Measurements from ENCODE around the gene C16orf74.

DNA sequence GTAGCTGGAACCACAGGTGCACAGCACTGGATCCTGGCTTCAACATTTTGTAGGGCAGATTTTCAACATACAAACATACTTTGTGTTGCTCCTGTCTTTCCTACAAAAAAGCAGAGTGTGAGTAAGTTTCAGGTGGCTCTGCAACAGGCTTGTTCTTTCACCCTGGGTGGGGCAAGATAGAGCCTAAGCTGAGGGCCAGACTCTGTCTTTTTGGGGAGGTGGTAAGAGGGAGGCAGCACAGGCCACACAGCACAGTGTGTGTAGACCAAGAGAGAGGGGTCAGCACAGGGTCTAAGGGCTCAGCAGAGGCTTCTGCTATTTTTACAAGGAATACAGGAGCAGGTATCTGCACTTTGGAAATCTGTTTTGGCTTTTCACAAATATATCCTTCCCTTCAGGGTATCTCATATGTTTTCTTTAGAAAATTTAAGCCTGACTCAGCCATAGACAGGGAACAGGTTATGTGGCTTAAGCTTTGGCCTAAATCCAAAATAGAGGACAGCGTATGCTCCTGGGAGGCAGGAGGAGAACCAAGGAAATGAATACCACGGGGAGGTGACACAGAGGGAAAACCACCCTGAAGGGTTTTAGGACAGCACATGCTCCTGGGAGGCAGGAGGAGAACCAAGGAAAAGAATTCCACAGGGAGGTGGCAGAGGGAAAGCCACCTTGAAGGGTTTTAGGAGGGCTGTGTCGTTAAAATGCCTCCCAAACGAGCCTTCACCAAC lies 26.9 kb upstream of the C16orf74 start:
- no peak for TF ChIP-seq EZH2 (IDR thresholded peaks at IDR 0.05)
- no peak for TF ChIP-seq POLR2AphosphoS5 (IDR thresholded peaks at IDR 0.05; ENCODE audit: borderline replicate concordance, low read depth, low read length)

All from SK-N-MC (cell line).